Measurements from ENCODE around the gene SRSF8. TPM values are rescaled to one million over a fixed set of nuclear protein-coding genes. Genes with fewer than 3 reads are reported as not detected.
A peak's percentile ranks its signal among the peaks of the same experiment; 100 is the strongest.

Gene SRSF8
- total and polyA plus RNA-seq, 9 of the 15 experiments (the other 6 are each of a cell fraction or from before 2014, with no cell fraction given), result 18.0 to 53.4 (median 27.9) TPM

- TF ChIP-seq ZFP36 (IDR thresholded peaks at IDR 0.05; ENCODE audit: low read depth, low read length, partially characterized antibody) (no peak), NR2C1 (IDR thresholded peaks at IDR 0.05) (no peak), NR2C1 (tag; IDR thresholded peaks at IDR 0.05) (no peak), ZNF780A (CRISPR knock-in tag; IDR thresholded peaks at IDR 0.05) (no peak)
These were observed 9.7 kb downstream of the SRSF8 start (continued) for GRCh38 chr11:95076416-95076815.

- no peak overlapping the region for H3K4me3 ChIP-seq
- H3K36me3 ChIP-seq (ENCODE audit: control insufficient read depth, insufficient read depth, low read length), result no peaks in the 10 kb centered on the region
- no peaks in the 10 kb centered on the region for H3K9me1 ChIP-seq (ENCODE audit: control insufficient read depth, insufficient read depth, low read length)
- no peaks in the 10 kb centered on the region for H3K79me2 ChIP-seq (ENCODE audit: control insufficient read depth, insufficient read depth, low read length)
- H3K9me3 ChIP-seq (replicated peaks; ENCODE audit: control insufficient read depth, insufficient read depth, low read depth, low read length), result no peaks in the 10 kb centered on the region
- FAIRE-seq, result no peak
- no peaks in the 10 kb centered on the region for H3K27me3 ChIP-seq (ENCODE audit: control insufficient read depth in 2 of 2, insufficient read depth in 2 of 2, low read length in 2 of 2)
- H2AFZ ChIP-seq (ENCODE audit: low read depth, low read length), result 0 out of 2 replicates have a peak overlapping the region, but pooled peaks have one; percentile 1
- H3K9ac ChIP-seq (ENCODE audit: insufficient read depth in 1 of 2, low read depth in 2 of 2, low read length in 2 of 2), result 0 out of 4 replicates have a peak overlapping the region, but pooled peaks of 1 of the 2 experiments have one; percentile 8
- no peaks in the 10 kb centered on the region for H4K20me1 ChIP-seq (replicated peaks; ENCODE audit: control insufficient read depth, insufficient read depth, low read length)
- CTCF ChIA-PET (ENCODE audit: low intra/inter-chr PET ratio), result no interaction called here
- H3K27ac ChIP-seq (ENCODE audit: extremely low read depth, low read depth, low read length), result no peak overlapping the region
- no peak for ATAC-seq
- BruUV-seq (replicated peaks), result no TSS peak
- H3K4me2 ChIP-seq (ENCODE audit: insufficient read depth, low read length), result no peak overlapping the region; the same call in 1 of the 2 replicates
- peaks cover 0 to 11% of the 10 kb centered on the region in 2 experiments; a peak in 3 of 5 replicates for H3K4me1 ChIP-seq (replicated peaks in 1 of 2; ENCODE audit: control insufficient read depth in 2 of 2, insufficient read depth in 2 of 2, low read length in 2 of 2)
- DNase-seq (ENCODE audit: extremely low read depth in 1 of 4, low spot score in 3 of 4), result no peak
- in situ Hi-C loops (cut with MboI), result no loop called here
- no peak for TF ChIP-seq ZNF778 (CRISPR knock-in tag; IDR thresholded peaks at IDR 0.05)
- intact Hi-C loops (cut with micrococcal nuclease), result no loop called here
- POLR2A ChIA-PET, result interaction anchor here (1.2 to 1.5 kb wide), 2 partner anchors 13 to 30 kb away, joined by 4 to 5 read pairs; partner anchors contain the start of gene ENDOD1
These were observed 10.3 kb downstream of the SRSF8 start for GRCh38 chr11:95076981-95077380.

GRCh38 chr11:95078526-95078925, 11.8 kb downstream of the SRSF8 start:
- Histone ChIP-seq H3K9me3 (replicated peaks; ENCODE audit: control insufficient read depth, insufficient read depth, low read depth, low read length) (no peaks in the 10 kb centered on the region), H3K4me1 (replicated peaks in 1 of 2; ENCODE audit: control insufficient read depth in 2 of 2, insufficient read depth in 2 of 2, low read length in 2 of 2) (peaks cover 0 to 11% of the 10 kb centered on the region in 2 experiments; a peak in 3 of 5 replicates), H3K4me3 (no peak overlapping the region), H2AFZ (ENCODE audit: low read depth, low read length) (no peak overlapping the region), H3K36me3 (ENCODE audit: control insufficient read depth, insufficient read depth, low read length) (no peaks in the 10 kb centered on the region), H3K9ac (ENCODE audit: insufficient read depth in 1 of 2, low read depth in 2 of 2, low read length in 2 of 2) (no peak overlapping the region), H3K79me2 (ENCODE audit: control insufficient read depth, insufficient read depth, low read length) (no peaks in the 10 kb centered on the region), H3K27me3 (ENCODE audit: control insufficient read depth in 2 of 2, insufficient read depth in 2 of 2, low read length in 2 of 2) (no peaks in the 10 kb centered on the region), H3K9me1 (ENCODE audit: control insufficient read depth, insufficient read depth, low read length) (no peaks in the 10 kb centered on the region), H4K20me1 (replicated peaks; ENCODE audit: control insufficient read depth, insufficient read depth, low read length) (no peaks in the 10 kb centered on the region), H3K27ac (ENCODE audit: extremely low read depth, low read depth, low read length) (no peak overlapping the region), H3K4me2 (ENCODE audit: insufficient read depth, low read length) (no peak overlapping the region)
- intact Hi-C loops (cut with micrococcal nuclease) (no loop called here), in situ Hi-C loops (cut with MboI) (no loop called here)
- ATAC-seq (no peak), FAIRE-seq (no peak), DNase-seq (ENCODE audit: extremely low read depth in 1 of 4, low spot score in 3 of 4) (no peak)
- no TSS peak for BruUV-seq (replicated peaks)
- CTCF ChIA-PET (ENCODE audit: low intra/inter-chr PET ratio), result no interaction called here
- POLR2A ChIA-PET, result no interaction called here
- WGBS (ENCODE audit: insufficient coverage, low coverage, missing lambda C conversion rate), result 45% methylated on average over 1 of the region's 1 CpG
- no peak for TF ChIP-seq NR4A1 (CRISPR knock-in tag; IDR thresholded peaks at IDR 0.05)
- TF ChIP-seq NR4A1 (tag; IDR thresholded peaks at IDR 0.05), result no peak
- no peak for TF ChIP-seq RFX7 (CRISPR knock-in tag; IDR thresholded peaks at IDR 0.05)
- no peak for TF ChIP-seq SRSF3 (IDR thresholded peaks at IDR 0.05; ENCODE audit: insufficient read depth, low read length)
- TF ChIP-seq ARNT (IDR thresholded peaks at IDR 0.05), result no peak
- no peak for TF ChIP-seq BACH1 (tag; IDR thresholded peaks at IDR 0.05)
- no peak for TF ChIP-seq MXI1 (IDR thresholded peaks at IDR 0.05; ENCODE audit: low read depth, low read length)
- TF ChIP-seq TAL1 (IDR thresholded peaks at IDR 0.05), result no peak
- TF ChIP-seq ELF2 (CRISPR knock-in tag; IDR thresholded peaks at IDR 0.05), result no peak
- no peak for TF ChIP-seq ZFP91 (CRISPR knock-in tag; IDR thresholded peaks at IDR 0.05)
- no peak for TF ChIP-seq FIP1L1 (IDR thresholded peaks at IDR 0.05; ENCODE audit: low read depth, low read length, poor library complexity, severe bottlenecking)
- no peak for TF ChIP-seq ZNF41 (CRISPR knock-in tag; conservative IDR thresholded peaks at IDR 0.05)
